NCI-H446 (cell line): Measurements from ENCODE around the gene MID1.

ENCODE experiments used
- DNase-seq, 2 experiments: peaks; one replicate each; lab custom pipeline; 2025; lab: John Stamatoyannopoulos, UW

The MID1 gene

GRCh38 chrX:10576777-10577447, 43.5 kb downstream of the MID1 start:
- no peak for DNase-seq

DNA sequence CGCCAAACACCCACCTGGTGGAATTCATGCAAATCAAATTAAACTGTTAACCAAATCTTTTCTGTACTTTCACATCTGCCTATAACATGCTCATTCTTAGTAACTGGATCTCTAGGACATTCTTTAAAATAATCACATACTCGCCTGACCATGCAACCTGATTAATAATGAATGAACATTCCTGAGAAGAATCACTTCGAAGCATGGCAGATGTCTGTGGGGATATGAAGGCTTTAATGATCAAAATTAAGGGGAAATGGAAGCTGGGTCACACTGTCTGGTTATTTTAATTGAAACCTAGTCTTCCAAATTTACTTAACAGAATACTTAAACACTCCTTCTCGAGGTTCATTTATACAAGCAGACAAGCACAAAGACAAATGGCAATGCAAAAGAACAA, 44.2 kb downstream of the MID1 start:
- DNase-seq, result no peak

DNA sequence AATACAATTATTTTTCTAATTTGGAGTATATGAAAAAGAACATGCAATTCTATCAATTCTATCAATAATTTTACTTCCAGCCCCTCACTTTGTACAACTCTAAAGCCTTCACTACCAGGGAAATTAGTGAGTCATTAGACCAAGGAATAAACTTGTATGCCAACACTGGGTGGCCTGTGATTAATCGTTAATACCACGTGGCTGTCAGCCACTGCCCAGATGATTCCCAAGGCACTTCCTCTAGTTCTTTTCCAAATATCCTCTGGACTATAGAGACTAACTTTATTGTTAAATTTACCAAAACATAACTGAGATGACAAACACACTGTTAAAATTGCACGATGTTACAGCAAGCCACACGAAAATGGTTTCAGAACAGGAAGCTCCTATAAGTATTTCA, 45.7 kb downstream of the MID1 start:
- no peak for DNase-seq

DNA sequence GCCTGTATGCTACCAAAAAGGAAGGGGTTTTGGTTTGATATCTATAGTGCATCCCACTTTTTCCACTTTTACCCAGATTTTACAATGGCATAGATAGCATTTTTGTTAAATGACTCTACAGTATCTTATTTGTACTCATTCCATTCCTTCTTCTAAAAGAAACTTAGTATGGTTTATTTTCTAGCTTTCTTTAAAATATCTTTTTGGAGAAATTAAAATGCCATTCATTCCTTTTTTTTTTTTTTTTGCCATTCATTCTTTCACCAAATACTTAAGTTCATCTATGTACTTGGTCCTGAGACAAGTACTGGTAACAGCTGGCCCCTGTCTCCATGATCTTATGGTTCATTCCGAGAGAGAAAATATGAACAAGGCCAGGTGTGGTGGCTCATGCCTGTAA, 49.1 kb downstream of the MID1 start:
- DNase-seq, result no peak

DNA sequence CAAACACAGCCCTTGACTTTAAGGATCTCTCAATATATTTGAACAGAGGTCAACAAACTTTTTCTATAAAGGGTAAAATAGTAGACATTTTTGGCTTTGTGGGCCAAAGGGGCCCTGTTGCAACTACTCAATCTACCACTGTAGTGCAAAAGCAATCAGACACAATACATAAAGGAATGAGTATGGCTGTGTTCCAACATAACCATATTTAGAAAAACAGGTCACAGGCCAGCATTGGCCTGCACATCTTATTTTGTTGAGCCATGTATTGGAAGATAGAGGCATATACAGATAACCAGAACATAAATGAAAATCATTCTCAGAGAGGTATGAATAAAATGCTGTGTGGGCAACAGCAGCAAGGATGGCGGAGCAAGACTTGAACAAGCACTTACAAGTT, 49.8 kb downstream of the MID1 start:
- DNase-seq, result no peak

GRCh38 chrX:10569946-10570345, 50.4 kb downstream of the MID1 start:
- no peak for DNase-seq

DNA sequence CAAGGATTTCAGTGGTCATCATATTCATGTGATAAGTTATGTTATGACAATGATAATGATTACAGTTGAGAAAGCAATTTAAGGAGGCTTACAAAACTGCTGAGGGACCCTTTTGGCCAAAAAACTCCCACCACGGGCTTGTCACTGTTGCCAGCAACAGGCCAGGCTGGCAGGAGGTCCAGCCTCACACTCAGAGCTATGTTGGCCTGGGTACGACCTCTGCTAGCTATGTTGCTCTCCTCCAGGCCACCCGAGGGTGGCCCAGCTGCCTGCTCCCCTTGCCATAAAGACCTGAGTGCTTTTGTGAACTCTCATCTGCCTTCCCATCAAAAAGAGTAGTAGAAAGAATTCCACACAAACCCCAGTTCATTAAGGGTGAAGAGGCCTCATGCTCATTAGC, 52.0 kb downstream of the MID1 start:
- no peak for DNase-seq

GRCh38 chrX:10567136-10567535, 53.2 kb downstream of the MID1 start:
- DNase-seq, result no peak

DNA sequence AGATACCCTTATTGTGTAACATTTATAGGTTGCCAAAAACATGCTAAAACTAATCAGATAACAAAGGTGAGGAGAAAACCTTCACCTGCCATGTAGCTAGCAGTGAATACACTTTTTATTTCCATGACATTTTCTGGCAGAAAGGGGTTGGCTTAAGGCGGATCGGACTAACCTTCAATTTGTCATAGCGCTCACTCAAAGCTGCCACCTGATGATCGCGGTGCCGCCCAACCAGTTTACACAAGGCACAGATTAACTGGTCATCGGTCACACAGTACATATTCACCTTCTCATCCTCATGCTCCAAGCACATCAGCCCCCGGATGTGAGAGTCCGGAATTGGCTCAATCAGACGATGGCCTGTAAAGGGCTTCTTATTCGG, 53.7 kb downstream of the MID1 start:
- DNase-seq, result no peak

DNA sequence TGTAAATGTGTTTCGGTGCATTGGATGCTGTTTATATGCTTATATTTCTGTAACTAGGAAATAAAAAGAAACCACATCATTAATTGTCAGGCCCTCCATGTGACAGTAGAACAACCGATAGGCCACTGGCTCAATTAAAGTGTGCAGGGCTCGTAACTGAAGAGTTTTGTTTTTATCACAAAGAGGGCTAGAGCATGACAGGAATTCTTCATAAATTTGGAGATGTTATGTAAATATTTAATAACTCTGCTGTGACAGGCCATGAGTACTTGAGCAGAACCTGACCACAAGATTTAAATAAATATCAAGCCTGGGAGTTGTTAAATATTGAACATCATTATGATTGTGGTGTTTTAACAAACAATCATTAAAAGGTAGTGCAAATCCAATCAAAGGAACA, 55.9 kb downstream of the MID1 start:
- no peak for DNase-seq

DNA sequence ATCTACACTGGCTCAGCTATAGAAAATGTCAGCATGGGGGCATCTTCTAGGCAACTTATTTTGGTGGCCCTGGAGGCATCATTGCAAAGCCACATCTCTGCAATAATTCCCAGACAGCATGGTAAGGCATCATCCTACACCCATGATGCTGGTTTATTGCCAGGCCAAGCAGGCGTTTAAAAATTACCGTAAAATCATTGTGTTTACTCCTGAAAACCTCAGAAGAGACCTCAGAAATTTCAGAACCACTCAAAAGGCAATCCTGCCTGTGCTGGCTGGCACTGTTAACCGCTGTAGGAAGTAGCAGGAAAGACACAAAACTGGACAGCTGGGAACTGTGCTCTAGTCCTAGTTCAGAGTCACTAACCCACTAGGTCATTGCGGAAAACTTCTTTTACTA, 63.2 kb downstream of the MID1 start:
- no peak for DNase-seq

- DNase-seq, result no peak
These were observed 64.0 kb downstream of the MID1 start for GRCh38 chrX:10556405-10556804.

DNA sequence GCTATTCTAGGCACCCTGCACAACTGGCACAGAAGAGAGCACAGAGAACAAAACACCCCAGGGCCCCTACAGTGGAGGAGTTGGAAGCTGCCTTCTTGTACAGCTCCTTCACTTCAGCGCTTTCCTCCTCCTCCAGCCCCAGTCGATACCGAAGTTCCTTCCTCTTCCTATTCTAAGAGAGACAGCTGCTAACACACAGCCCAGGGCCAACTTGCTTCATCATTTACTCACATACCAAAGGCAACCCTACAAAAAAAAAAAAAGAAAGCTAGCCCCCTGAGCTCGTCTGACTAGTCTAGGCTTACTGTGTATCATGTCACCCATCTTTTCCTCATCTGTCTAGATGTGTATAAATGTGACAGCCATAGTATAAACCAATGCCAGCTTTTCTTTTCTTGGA, 64.5 kb downstream of the MID1 start:
- no peak for DNase-seq

- DNase-seq, result no peak
These were observed 65.6 kb downstream of the MID1 start for GRCh38 chrX:10554612-10555270.

DNA sequence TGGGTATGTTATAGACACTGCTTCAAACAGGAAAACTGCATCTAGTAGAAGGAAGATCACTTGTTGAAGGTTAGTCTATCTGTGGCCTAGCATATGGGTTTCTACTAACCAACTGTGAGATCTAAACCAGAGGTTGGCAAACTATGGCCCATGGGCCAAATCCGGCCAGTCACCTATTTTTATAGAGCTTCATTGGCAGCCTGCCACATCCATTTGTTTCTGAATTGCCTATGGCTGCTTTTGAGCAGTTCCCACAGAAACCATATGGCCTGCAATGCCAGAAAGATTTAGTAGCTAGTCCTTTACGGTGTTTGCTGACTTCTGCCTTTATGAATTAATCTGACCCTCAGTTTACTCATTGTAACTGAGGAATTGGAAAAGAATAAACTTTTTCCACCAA, 71.1 kb downstream of the MID1 start:
- DNase-seq, result peak; percentile 11 to 62

DNA sequence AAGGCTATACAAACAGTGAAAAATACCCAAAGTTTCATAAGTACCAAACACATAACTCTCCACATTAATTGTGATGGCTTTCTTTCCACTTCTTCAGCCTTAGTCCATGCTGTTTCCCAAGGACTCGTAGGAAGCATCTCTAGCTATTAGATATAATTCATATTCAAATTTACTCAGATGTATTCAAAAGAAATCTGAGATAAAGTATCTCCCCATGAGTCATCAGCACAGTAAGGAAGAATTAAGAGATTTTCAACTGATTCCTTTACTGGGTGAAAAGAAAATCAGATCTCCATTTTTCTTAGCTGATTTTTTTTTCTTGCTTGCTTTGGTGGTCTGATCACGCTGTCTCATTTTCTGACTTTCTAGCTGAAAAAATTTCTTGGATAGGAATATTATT, 71.7 kb downstream of the MID1 start:
- DNase-seq, result no peak

- DNase-seq, result no peak
These were observed 74.5 kb downstream of the MID1 start for GRCh38 chrX:10545882-10546281.

DNA sequence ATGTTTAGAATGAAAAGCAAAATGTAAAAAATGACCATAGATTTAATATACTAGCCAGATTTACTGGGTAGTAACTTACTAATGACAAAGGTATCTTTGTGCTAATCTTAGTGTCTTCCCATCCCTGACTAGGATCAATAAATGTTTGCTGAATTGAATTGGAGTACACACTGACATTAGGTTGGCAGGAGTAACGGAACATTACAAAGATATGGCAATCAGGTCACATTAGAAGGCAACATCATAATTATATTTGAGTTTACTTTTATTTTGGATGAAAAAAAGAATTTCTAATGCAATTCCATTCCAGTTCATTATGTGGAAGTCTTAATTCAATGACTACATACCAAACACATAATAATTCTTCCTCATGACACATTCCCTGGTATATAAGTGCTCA, 77.8 kb downstream of the MID1 start:
- no peak for DNase-seq

GRCh38 chrX:10538831-10539230, 81.6 kb downstream of the MID1 start:
- DNase-seq, result no peak

DNA sequence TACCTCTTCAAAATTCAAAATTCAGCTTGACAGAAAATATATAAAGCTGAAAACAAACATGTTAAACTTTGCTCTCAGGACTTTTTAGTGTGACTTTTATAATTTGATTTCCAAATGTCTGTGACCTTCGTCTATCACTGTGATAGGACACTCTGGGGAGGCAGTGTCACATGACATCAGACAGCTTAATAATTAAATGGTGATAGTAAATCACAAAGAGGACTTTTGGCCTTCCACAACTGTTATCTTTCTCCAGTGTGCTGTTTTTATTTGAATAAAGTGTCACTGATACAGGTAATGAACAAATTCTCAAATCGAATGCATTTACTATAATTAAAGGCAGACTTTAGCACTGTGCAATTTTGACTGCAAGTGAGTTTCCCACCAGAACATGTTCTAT, 83.1 kb downstream of the MID1 start:
- no peak for DNase-seq

DNA sequence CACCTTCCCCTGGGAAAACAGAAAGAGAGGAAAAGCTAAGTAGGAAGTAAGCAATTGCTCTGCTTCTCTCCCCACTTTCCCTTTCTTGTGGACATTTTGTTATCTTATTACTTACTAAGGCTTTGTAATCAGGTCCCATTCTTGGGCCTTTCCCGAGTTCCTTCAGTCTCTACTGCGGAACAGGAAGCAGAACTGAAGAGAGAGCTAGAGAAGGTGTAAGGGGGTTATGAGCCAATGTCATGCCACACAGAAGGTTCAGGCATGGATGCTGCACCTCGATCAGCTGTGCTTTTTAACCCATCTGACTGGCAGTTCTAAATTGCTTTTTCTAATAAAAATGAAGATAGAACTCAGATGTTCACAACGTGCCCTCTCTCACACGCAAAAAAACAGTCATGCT, 83.6 kb downstream of the MID1 start:
- no peak for DNase-seq

DNA sequence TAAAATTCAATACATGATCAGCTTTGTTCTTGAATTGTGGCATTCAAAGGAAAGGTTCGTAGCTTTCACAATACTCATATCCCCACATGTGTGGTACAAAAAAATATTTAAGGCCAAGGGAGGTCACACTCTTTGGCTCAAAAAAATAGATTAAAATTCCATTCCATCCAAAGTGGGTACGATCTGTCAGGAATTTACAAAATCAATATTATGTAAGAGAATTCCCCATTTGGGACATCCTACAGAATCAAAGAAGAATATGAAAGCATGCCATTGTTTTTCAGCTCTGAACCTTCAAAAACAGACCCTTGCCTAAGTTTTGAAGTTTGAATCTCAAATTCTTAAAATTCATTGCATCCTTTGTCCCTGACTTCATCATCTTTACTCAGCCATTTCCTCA, 85.8 kb downstream of the MID1 start:
- DNase-seq, result no peak

DNA sequence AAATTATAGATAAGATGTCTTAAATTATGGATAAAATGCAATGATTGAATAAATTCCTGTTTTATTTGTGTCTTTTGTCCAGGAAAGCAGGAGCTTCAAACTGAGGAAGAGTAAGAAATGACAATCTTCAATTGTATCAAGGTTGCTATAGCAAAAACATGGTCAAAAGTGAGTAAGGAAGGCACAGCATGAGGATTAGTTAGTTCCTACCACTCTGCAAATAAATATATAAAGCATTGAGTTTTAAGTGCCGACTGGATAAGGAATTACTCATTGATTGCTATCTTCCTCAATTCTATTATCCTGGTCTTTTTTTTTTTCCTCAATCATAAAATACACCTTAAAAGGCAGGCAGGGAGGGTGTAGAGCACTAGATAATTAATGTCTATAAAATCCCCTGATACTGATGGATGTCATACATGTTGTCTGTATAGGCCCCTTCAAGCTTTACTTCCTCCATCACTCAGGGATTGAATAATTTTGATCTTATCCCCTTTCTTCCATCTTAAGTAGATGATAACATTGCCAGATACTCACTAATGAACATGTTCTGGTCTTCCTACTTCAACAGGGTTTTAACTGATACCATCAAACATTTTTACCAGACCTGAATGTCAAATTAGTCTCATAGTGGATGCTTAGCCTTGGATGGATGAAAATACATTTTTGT, 86.6 kb downstream of the MID1 start:
- DNase-seq, result no peak

- no peak for DNase-seq
These were observed 88.5 kb downstream of the MID1 start for GRCh38 chrX:10531927-10532326.
